Activated CD4-positive, alpha-beta T cell treated with anti-CD3 and anti-CD28 coated beads, Interleukin-2, amount 10 ng/mL, durations not matched to agents 24 days and 14 days (primary cell): ENCODE data around the gene KCTD11. TPM values are rescaled to one million over a fixed set of nuclear protein-coding genes. Genes with fewer than 3 reads are reported as not detected.

ENCODE experiments used
- DNase-seq: peaks from one replicate; pipeline ENCODE4 v3.0.0; 2022
- H3K27ac Mint-ChIP-seq: one replicate; pipeline ENCODE4 v1.8.0; 2022; ENCODE audit warnings: mild to moderate bottlenecking, mixed read lengths
- H3K27me3 Mint-ChIP-seq: one replicate; pipeline ENCODE4 v1.8.0; 2022; ENCODE audit warnings: mixed read lengths
- H3K36me3 Mint-ChIP-seq: one replicate; pipeline ENCODE4 v1.8.0; 2022; ENCODE audit warnings: low read depth, mild to moderate bottlenecking, mixed read lengths
- H3K4me1 Mint-ChIP-seq: one replicate; pipeline ENCODE4 v1.8.0; 2021; ENCODE audit warnings: mixed read lengths
- H3K4me3 Mint-ChIP-seq: one replicate; pipeline ENCODE4 v1.8.0; 2022; ENCODE audit warnings: mild to moderate bottlenecking, moderate library complexity, mixed read lengths
- H3K9me3 Mint-ChIP-seq: one replicate; pipeline ENCODE4 v1.8.0; 2021; ENCODE audit warnings: mixed read lengths
- intact Hi-C: fragments of 100-400 bp; cut with micrococcal nuclease; formaldehyde crosslinking; loops from one replicate; pipeline ENCODE4 v1.15.1; 2023
- total RNA-seq: library from RNA; stranded (reverse); gene quantifications from 2 replicates; pipeline ENCODE4 v1.2.3, GENCODE V29; 2022

Gene KCTD11
- total RNA-seq: 7.0 and 7.6 TPM in 2 replicates

DNA sequence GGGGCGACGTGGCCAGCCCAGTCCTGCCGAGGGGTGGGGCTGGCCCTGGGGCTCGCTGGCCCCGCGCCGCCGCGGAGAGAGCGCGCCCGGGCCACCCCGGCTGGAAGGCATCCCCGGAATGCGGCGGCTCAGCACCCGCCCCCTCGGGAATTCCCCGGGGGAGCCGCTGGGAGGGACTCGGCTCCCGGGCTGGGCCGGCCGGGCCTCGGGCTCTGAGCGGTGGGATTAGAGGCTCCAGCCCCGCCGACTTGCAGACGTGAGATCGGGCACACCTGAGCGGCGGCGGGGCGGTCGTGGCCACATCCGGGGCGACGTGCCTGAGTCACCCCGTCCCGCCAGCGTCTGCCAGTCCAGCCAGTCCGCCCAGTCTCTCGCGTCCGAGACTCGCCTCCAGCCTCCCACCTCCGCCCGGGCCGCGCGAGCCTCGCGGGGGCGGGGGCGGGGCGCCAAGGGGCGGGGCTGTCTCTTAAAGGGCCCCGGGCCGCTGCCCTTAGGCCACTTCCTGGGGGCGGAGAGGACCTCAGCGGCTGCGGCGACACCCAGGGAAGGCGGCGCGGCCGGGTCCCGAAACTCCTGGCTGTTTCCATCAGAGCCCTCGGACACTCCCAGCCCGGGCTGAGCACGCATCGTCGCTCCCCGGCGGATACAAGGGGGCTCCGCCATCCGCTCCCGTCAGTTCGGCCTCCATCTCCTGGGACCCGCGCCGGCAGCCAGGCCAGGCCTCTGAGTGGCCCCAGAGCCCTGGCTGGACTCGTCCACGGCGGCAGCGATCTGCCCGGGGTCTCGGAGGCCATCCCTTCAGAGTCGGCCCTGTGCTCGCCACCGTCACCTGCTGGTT lies at the start of gene KCTD11:
Gene KCTD11 (plus strand): TSS at position 498 of the 838 bp plus-strand sequence.
- intact Hi-C loops: loop anchor here (1.0 to 5.0 kb wide), 5 partner anchors 15 to 130 kb away; partner anchors contain the start of genes ACAP1, POLR2A, SLC2A4 and SLC35G6
- peaks cover 35% of the 10 kb centered on the region for H3K36me3 Mint-ChIP-seq

DNA sequence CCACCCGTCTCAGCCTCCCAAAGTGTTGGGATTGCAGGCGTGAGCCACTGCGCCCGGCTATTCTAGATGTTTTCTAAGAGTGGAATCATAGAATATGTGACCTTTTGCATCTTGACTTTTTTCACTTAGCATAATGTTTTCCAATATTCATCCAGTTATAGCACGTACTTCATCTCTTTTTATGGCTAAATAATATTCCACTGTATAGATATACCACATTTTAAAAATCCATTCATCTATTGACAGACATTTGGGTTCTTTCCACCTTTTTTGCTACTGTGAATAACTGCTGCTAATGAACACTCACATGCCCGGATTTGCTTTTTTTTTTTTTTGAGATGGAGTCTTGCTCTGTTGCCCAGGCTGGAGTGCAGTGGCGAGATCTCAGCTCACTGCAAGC lies 47.8 kb upstream of the KCTD11 start:
- intact Hi-C loops: no loop called here
- peaks cover 14% of the 10 kb centered on the region for H3K36me3 Mint-ChIP-seq
- no peak overlapping the region for H3K4me3 Mint-ChIP-seq
- H3K27me3 Mint-ChIP-seq: peaks cover 17% of the 10 kb centered on the region
- DNase-seq: no peak
- no peak overlapping the region for H3K27ac Mint-ChIP-seq
- no peaks in the 10 kb centered on the region for H3K9me3 Mint-ChIP-seq
- peaks cover 15% of the 10 kb centered on the region for H3K4me1 Mint-ChIP-seq

More for the DNA sequence above, at the start of gene KCTD11:
- Mint-ChIP-seq H3K4me3 (peak within 1 kb of the TSS; percentile 88), H3K9me3 (no peaks in the 10 kb centered on the region), H3K27me3 (no peaks in the 10 kb centered on the region), H3K4me1 (peaks cover 33% of the 10 kb centered on the region), H3K27ac (peak within 1 kb of the TSS; percentile 92)
- DNase-seq: peak; percentile 94

DNA sequence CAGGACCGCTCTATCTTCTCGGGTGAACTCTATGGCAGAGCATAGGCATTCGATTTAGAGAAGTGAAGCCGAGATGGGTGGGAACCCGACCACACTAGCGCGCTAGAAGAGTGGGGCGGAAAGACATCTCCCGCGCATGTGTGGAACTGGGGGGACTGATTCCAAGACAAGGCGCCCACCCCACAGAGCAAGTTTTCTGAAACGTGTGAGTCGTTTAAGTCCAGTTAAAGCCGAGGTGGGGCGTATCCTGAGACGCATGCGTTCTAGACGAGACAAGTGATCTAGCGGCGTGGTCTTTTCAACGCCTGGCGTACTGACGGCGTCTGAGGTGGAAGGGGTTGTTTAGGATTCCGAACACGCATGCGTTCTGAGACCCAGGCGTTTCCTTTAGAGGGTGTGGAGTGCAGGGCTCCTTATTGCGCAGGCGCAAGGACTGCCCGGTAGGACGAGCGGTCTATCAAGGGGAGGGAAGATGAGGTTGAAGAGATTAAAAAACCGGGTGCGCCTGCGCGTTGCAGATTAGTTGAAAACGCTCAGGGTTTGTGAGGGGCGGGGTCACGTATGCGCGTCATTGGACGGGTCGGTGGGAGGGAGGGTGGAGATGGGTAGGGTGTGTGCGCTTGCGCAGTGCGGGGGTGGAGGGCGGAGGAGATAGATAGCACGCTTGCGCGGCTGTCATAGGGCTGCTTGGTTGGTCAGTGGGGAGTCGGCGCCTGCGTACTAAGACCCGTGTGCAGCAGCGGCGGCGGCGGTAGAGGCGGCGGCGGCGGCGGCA lies 44.9 kb upstream of the KCTD11 start, which contains the start of gene EIF5A:
Gene EIF5A (plus strand): TSS at position 718 of the 775 bp plus-strand sequence. CDS start 2,008 bp downstream, outside the sequence.
- DNase-seq: peak; percentile 100
- Mint-ChIP-seq H3K36me3 (peaks cover 42% of the 10 kb centered on the region), H3K27me3 (peaks cover 5% of the 10 kb centered on the region), H3K9me3 (no peaks in the 10 kb centered on the region), H3K27ac (peak within 1 kb of the TSS; percentile 99), H3K4me1 (peaks cover 40% of the 10 kb centered on the region), H3K4me3 (peak within 1 kb of the TSS; percentile 90)
- intact Hi-C loops: loop anchor here (1.0 to 5.0 kb wide), 7 partner anchors 26 to 379 kb away; partner anchors contain the start of genes ELP5, PHF23, POLR2A and SLC16A13

DNA sequence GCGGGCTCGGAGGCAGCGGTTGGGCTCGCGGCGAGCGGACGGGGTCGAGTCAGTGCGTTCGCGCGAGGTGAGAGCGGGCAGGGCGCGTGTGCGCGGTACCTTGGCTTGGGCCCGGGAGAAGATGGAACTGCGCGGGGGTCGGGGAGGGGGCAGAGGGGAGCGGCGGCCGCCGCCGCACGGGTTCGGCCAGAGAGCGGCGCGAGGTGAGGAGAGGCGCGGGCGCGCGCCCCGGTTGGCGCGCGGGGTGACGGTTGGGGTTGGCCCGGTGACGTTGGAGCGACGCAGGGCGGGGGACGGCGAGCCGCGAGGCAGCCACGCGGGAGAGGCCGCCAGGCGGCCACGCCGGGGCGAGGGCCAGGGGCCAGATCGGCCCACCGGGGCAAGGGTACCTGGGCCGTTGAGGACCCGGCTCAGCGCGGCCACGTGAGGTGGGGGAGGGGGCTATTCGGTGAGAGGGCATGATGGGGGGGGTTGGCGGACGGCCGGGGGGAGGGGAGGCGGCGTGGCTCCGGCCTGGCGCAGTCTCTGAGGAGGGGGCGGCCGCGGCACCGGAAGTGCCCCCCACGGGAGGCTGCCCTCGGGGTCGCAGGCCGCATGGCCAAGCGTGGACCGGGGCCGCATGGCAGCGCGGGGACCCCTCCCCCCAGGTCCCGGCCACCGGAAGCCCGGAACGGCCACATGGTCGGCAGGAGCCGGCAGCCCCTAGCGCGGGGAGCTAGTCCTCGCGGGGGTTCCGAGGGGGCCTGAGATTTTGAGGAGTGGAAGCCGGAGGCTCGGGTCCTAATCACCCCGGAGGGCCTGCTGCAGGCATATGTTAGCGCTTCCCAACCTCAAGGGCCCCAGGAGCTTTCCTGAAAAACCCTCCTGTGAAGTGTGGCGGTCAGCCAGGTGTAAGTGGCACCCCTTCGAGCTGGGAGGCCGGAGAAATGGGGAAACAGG lies 44.0 kb upstream of the KCTD11 start:
- Mint-ChIP-seq H3K4me1 (peaks cover 46% of the 10 kb centered on the region), H3K9me3 (no peaks in the 10 kb centered on the region), H3K36me3 (peaks cover 51% of the 10 kb centered on the region), H3K27ac (peak overlapping the region; percentile 99), H3K27me3 (peaks cover 5% of the 10 kb centered on the region), H3K4me3 (peak overlapping the region; percentile 90)
- intact Hi-C loops: loop anchor here (1.0 to 5.0 kb wide), 10 partner anchors 21 to 535 kb away; partner anchors contain the start of genes CD68, ELP5, NEURL4 and PHF23
- peak; percentile 85 for DNase-seq

DNA sequence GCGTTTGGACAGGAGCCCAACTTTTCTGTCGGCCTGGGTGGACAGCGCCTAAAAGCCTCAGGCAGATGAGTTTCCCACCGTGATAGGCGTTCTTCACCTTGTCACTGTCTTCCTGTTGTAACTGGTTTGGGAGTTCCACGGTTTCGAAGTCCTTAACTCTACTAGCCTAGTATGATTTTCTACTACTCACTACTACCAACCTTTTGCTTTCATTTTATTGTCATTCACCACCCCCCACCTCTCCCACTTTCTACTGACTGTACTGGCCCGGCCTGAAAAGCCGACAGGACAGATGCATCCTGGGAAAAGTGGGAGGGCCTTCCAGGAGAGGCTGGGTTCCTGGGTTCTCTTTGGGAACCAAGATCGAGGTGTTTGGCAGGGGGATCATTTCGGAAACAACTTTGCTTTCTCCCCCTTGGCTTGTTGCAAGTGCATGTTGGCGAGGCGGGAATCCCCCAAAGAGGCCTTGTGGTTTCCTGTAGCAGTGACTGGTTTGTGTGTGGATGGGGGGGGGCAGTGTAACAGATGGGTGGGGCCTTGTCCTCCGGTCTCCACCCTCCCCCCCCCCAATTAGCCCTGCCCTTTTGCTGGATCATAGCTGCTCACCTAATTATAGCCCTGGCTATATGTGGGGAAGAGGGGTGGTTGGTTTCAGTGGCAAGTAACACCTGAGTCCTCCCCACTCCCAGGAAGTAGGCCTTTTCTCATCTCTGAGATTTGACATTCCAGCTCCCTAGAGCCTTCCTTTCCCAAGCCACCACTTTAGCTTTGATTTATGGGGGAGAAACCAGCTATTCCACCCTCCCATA lies 43.1 kb upstream of the KCTD11 start:
- intact Hi-C loops: loop anchor here (1.0 to 5.0 kb wide), 5 partner anchors 20 to 534 kb away; partner anchors contain the start of genes CD68, NEURL4 and SLC16A13
- Mint-ChIP-seq H3K4me1 (peaks cover 55% of the 10 kb centered on the region), H3K27me3 (peaks cover 5% of the 10 kb centered on the region), H3K9me3 (no peaks in the 10 kb centered on the region), H3K4me3 (peak overlapping the region; percentile 90), H3K36me3 (peaks cover 59% of the 10 kb centered on the region), H3K27ac (peak overlapping the region; percentile 98)
- DNase-seq: peak; percentile 95

DNA sequence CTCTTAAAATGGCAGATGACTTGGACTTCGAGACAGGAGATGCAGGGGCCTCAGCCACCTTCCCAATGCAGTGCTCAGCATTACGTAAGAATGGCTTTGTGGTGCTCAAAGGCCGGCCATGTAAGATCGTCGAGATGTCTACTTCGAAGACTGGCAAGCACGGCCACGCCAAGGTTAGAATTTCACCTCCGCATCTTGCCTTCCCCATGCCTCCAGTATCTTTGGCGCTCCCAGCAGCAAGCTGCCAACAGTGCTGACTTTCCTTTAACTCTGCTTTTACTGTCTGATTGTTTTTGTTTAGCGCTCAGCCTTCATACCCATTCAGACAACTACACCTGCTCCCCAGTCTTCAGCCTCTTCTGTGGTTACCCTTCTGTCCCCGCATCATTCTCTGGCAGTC lies 42.3 kb upstream of the KCTD11 start:
- Mint-ChIP-seq H3K9me3 (no peaks in the 10 kb centered on the region), H3K4me1 (peaks cover 63% of the 10 kb centered on the region)

DNA sequence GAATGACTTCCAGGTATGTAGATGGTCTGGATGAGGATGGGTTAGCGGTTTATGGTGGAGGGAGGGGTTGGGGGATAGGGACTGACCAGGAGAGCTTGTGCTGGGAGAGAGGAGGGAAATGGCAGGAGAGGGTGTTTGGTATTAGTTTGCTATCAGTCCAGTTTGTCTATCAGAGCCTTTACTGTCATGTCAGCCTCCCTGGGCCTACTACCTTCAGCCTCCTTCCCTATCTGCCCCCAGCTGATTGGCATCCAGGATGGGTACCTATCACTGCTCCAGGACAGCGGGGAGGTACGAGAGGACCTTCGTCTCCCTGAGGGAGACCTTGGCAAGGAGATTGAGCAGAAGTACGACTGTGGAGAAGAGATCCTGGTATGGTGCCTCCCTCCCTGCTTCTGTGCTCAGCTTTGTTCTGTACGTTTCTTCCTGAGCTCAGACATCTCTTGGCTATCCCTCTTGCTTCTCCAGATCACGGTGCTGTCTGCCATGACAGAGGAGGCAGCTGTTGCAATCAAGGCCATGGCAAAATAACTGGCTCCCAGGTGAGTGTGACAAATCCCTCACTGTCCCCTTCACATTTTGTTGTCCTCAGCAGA lies 40.8 kb upstream of the KCTD11 start:
- peaks cover 5% of the 10 kb centered on the region for H3K27me3 Mint-ChIP-seq
- intact Hi-C loops: no loop called here
- no peak for DNase-seq
- H3K9me3 Mint-ChIP-seq: no peaks in the 10 kb centered on the region
- H3K36me3 Mint-ChIP-seq: peaks cover 66% of the 10 kb centered on the region
- H3K4me3 Mint-ChIP-seq: peak overlapping the region; percentile 90
- peaks cover 65% of the 10 kb centered on the region for H3K4me1 Mint-ChIP-seq
- H3K27ac Mint-ChIP-seq: no peak overlapping the region

More for the DNA sequence above, 42.3 kb upstream of the KCTD11 start:
- no peak for DNase-seq
- H3K27ac Mint-ChIP-seq: peak overlapping the region; percentile 98
- peaks cover 5% of the 10 kb centered on the region for H3K27me3 Mint-ChIP-seq
- H3K4me3 Mint-ChIP-seq: peak overlapping the region; percentile 90
- intact Hi-C loops: loop anchor here (1.0 to 5.0 kb wide), 4 partner anchors 42 to 533 kb away; partner anchors contain the start of genes CD68 and SLC16A13
- H3K36me3 Mint-ChIP-seq: peaks cover 61% of the 10 kb centered on the region

DNA sequence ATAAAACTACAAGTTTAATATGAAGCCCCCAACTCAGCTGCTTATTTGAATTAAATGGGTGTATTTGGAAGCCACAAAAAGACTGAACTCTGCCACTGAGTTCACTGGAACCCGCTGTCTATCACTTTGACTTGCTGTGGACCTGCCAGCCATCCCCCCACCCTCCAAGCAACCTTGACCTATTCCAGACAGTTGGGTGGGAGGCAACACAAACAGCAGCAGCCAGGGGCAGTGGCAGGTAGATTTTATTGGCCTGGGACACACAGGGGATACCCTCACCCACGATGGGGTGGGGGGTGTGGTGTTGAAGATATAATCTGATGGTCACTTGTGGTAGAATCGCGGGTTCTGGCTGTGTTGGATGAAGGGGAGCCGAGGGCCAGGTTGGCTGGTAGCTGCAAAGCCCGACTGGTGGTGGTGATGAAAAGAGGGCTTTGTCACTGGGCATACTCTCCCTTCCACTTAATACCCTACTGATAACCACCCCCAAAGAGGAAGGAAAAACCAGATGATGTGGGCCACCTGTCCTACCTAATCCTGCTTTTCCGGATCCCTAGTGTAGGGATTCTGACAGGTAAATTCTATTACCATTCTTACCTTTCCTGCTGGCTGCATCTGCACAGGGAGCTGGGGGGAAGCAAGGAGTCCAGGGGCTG lies 39.4 kb upstream of the KCTD11 start:
- Mint-ChIP-seq H3K9me3 (no peaks in the 10 kb centered on the region), H3K4me3 (peak overlapping the region; percentile 85), H3K27me3 (no peaks in the 10 kb centered on the region), H3K4me1 (peaks cover 57% of the 10 kb centered on the region), H3K27ac (peak overlapping the region; percentile 83), H3K36me3 (peaks cover 66% of the 10 kb centered on the region)
- no peak for DNase-seq
- intact Hi-C loops: no loop called here

DNA sequence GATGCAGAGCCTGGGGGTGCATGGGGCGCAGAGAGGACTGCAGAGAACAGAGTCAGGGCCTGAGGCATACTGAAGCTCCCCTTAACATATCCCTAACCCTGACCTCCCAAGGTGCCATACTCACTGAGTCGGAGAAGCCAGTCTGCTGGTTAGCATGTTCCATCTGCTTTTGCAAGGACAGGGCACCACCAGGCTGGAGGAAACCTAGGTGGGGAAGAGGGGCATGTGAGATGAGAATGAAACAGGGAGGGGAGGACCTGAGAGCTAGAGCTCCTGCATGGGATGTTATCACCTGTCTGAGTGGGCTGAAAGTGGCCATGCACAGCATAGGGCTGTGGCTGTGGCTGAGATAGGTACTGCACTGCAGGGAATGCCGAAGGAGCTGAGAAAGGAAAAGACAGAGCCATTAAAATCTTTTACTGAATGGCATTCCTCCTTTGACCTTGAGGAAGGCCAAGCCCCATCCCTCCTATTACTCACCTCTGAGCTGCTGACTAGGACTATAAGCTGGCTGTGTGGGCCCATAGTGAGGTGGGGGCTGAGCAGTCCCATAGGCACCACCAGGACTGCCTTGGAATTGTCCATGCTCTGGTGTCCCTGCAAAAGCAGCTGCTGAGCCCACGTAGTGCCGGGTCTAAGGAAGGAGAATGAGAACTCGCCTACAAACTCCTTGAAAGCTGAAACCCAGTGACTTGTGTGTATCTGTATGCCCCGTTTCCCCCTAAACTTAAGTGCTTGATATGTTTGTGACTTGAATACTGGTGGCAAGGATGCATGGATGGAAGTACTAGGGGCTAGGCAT lies 38.7 kb upstream of the KCTD11 start:
- DNase-seq: peak; percentile 69
- Mint-ChIP-seq H3K4me1 (peaks cover 57% of the 10 kb centered on the region), H3K36me3 (peaks cover 70% of the 10 kb centered on the region), H3K9me3 (no peaks in the 10 kb centered on the region), H3K27ac (peak overlapping the region; percentile 83), H3K4me3 (peak overlapping the region; percentile 85), H3K27me3 (no peaks in the 10 kb centered on the region)
- intact Hi-C loops: no loop called here

DNA sequence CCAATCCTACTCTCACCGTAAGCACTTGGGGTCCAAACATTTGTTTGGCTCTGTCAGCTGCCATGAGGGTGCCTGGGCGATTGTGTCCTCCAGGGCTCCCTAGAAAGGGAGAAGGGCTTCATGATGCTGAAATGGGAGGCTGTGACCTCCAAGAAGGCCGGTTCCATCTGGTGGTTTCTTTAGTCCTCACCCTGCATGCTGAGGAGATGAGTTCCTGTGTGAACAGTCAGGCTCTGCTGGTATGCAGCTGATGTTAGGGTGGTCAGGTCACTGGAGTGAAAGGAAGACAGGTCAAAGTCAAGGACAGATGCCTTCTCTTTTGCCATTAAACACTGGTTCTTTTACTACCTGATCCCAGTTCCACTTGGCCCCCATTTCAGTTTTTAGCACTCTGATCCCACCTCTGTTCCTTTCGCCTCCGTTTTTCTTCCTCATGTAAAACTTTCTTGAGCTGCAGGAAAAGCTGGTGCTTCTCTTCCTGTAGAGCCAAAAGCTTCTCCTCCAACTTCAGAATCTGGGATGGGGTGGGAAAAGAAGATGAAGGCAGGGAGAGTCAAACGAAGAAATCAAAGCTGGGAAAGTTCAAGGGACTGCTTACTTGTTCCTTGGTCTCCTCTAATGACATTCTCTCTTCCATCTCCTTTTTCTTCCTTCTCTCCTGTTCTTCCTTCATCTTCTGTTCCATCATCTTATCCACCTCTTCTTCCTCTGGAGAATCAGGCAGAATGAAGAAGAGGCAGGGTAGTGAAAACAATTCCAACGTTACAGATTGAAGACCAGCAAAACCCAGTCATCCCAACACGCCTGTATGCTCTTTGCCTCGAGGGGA lies 37.9 kb upstream of the KCTD11 start:
- H3K27me3 Mint-ChIP-seq: no peaks in the 10 kb centered on the region
- H3K36me3 Mint-ChIP-seq: peaks cover 67% of the 10 kb centered on the region
- peak; percentile 67 for DNase-seq
- H3K9me3 Mint-ChIP-seq: no peaks in the 10 kb centered on the region
- intact Hi-C loops: loop anchor here (2.0 kb wide), 2 partner anchors 15 to 71 kb away; partner anchors contain the start of genes GABARAP and NEURL4
- peaks cover 53% of the 10 kb centered on the region for H3K4me1 Mint-ChIP-seq
- H3K27ac Mint-ChIP-seq: peak overlapping the region; percentile 83
- peak overlapping the region; percentile 85 for H3K4me3 Mint-ChIP-seq
